ENCODE data around the gene DCTN4.

Gene DCTN4

DNA sequence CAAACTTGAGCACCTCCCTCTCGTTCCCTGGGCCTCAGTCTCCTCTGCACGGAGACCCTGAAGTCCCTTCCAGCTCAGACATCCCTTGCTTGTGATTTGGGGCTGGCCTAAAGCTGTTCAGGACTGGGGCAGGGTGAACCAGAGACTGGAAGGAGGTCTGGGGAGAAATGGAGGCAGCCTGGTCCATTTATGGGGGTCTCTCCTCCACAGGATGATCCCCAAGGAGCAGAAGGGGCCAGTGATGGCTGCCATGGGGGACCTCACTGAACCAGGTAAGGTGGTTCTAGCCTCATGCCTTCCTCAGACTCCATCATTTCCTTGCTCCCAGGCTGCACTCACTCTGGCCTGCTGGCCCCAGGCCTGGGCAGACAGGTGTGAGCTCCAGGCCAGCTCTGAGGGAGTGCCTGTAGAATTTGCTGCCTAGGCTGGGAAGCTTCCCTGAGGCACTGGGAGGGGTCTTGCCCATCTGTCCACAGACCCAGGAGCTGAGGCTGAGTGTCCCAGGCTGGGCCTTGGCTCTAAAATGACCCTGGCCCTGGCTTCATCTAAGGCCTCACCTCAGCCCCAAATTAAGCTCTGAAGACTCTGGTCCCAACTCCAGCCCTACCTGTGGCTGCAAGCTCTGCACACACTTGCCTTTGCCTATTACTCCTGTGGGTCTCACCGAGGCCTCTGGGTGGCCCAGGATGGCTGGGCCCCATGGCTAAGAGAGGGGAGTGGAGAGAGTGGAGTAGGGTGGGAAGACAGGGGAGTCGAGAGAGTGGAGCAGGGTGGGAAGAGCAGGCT lies 95.9 kb downstream of the DCTN4 start:
- DNase-seq: no peak

DNA sequence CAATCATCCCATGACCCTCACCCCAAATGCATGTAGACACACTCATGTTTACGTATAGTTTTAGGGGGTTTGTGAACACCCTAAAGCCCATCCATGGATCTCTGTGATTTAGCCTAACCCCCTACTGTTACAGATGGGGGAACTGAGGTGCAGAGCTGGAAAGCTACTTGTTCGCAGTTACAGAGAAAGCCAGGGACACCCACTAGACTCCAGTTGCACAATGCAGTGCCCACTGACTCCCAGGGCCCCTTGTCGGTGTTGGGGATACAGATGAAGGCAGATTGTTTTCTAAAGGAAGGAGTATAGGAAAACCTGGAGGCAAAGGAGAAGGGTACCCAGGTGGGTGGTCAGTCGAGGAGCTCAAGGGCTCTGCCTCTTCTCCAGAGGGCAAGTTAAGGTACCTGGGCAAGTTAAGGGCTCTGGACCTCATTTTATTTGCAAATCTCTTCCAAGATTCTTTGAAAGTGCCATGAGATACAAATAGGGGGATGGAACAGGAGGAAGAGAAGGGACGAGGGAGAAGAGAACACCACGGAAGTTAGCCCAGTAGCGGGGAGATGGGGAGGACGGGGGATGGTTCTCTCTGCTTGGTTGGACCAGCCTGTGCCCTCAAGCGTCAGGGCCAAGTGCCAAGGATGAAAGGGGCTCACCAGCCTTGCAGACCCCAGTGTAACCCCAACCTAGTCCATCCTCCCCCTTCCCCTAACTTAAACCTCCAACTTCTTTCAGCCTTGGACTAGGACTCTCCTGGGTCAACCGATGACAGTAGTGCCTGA lies 96.8 kb downstream of the DCTN4 start:
- DNase-seq: no peak

DNA sequence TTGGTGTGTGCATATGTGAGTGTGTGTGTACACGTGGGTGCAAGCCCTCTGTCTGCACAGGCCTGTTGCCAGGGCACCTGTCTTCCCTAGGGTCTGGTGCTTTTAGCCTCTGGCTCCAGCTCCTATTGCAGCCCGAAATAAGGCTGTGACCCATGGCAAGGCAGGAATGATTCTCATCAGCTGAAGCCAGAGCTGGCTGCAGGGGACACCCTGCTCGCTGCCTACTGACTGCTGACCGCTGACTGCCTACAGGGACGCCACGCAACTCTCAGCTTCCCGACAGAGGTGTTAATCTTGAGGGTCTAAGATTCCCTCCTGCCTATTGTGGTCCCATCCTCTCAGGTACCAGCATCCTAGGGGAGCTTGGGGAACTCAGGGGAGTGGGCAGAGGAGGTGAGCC lies 97.7 kb downstream of the DCTN4 start, which contains the start of gene MYOZ3:
Gene MYOZ3 (plus strand): TSS at position 166 of the 400 bp plus-strand sequence. CDS start 1,691 bp downstream, outside the sequence.
- no peak for DNase-seq

DNA sequence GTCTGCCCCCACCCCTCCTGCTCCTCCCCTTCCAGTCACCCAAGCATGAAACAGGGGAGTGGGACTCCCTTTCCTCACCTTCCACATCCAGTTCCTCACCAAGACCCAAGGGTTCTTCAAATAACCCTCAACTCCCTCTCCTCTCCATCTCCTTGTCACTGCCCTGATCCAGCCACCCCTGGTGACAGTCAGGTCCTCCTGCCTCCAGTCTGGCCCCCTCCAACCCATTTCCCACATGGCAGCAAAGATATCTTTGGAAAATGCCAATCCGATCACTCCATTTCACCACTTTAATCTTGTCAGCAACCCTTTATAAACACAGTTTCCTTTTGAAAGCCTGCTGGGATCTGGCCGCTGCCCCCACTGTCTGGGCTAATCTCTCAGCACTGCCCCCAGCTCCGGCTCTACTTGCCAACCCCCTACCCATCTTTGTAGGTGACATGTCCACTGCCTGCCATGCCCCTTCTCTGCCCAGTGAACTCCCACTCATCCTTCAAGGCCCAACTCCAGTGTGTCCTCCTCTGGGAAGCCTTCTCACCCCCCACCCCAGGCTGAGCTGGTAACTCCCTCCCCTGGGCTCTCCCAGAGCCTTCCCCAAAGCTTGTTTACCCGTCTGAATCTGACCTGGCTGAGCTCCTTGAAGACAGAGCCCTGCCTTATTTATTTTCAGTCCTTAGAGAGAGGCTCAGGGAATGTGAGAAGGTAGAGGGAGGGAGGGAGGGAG lies 98.5 kb downstream of the DCTN4 start:
- no peak for DNase-seq

DNA sequence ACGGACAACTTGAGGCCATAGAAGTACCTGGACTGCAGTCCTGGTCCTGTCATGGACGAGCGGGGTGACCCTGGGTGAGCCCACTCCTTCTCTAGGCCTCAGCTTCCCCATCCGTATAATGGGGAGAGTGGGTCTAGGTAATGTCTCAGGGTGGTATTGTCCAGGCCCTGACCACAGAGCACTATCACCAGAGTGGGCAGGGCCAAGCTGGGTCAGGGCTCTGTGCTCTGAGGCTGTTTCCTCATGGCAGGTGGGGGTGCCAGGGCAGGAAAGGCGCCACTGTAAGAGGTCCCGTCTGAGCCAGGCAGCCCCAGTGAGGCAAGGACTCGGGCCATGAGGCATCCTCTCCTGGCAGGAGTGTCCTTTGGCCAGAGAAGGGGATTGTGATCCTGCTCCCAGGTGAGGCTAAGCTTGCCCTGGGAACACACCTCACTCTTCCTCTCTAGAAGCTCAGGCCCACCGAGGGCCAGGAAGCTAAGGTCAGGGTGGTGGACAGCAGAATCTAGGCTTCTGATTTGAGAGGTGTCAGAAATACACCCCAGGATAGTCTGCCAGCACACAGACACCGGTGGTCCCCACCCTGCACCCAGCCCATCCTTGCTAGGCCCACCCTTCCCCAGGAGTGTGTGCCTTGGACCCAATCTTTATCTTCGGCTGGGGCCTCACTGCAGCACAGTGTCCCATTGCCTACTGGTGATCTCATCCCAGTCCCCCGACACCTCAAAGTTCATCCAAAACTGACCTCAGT lies 99.3 kb downstream of the DCTN4 start:
- DNase-seq: no peak

DNA sequence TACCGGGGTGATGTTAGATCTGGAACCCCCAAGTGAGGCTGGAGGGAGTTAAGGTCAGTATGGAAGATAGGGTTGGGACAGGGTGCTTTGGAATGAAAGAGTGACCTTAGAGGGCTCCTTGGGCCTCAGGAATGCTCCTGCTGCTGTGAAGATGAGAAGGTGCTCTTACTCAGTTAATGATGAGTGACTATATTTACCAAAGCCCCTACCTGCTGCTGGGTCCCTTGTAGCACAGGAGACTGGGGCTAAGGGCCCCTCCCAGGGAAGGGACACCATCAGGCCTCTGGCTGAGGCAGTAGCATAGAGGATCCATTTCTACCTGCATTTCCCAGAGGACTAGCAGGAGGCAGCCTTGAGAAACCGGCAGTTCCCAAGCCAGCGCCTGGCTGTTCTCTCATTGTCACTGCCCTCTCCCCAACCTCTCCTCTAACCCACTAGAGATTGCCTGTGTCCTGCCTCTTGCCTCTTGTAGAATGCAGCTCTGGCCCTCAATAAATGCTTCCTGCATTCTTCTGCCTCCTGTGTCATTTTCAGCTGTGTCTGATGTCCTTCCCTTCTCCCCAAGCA lies 100.0 kb downstream of the DCTN4 start:
- DNase-seq: no peak
